Mesenchymal stem cell (in vitro differentiated cells and primary cell): Measurements from ENCODE around the gene GPRIN2.

Experiments
- DNase-seq: peaks from one replicate; pipeline ENCODE4 v3.0.0-alpha.2; 2013
- H2AFZ ChIP-seq: one replicate; pipeline ENCODE4 v1.6.1; 2013; ENCODE audit warnings: low read depth, mild to moderate bottlenecking, control low read depth, inconsistent platforms, low read length, moderate library complexity
- H2AK5ac ChIP-seq: 2 replicates; pipeline ENCODE4 v1.6.1; 2013; ENCODE audit warnings: low read length, moderate library complexity, mild to moderate bottlenecking, inconsistent platforms; ENCODE audit not compliant: severe bottlenecking
- H2BK120ac ChIP-seq: one replicate; pipeline ENCODE4 v1.6.1; 2013; ENCODE audit warnings: low read depth, mild to moderate bottlenecking, inconsistent platforms, low read length, moderate library complexity
- H2BK12ac ChIP-seq, 2 experiments: one replicate each; pipeline ENCODE4 v1.6.1; 2013; ENCODE audit warnings: inconsistent platforms in 2 of 2, low read length in 2 of 2, mild to moderate bottlenecking in 2 of 2, moderate library complexity in 2 of 2, control low read depth in 1 of 2
- H2BK15ac ChIP-seq: one replicate; pipeline ENCODE4 v1.6.1; 2013; ENCODE audit warnings: mild to moderate bottlenecking, low read depth, inconsistent platforms; ENCODE audit not compliant: poor library complexity, severe bottlenecking
- H2BK5ac ChIP-seq: 2 replicates; pipeline ENCODE4 v1.6.1; 2013; ENCODE audit warnings: low read depth, mild to moderate bottlenecking, low read length, control low read depth, inconsistent platforms; ENCODE audit not compliant: poor library complexity, severe bottlenecking
- H3K14ac ChIP-seq, 2 experiments: one replicate each; pipeline ENCODE4 v1.6.1; 2013; ENCODE audit warnings: inconsistent platforms in 2 of 2, low read length in 2 of 2, control low read depth in 1 of 2, mild to moderate bottlenecking in 1 of 2, moderate library complexity in 1 of 2
- H3K18ac ChIP-seq, 2 experiments: one replicate each; pipeline ENCODE4 v1.6.1; 2013; ENCODE audit warnings: inconsistent platforms in 2 of 2, low read length in 2 of 2, control low read depth in 1 of 2, low read depth in 1 of 2, mild to moderate bottlenecking in 1 of 2
- H3K23ac ChIP-seq, 2 experiments: one replicate each; pipeline ENCODE4 v1.6.1; 2013; ENCODE audit warnings: inconsistent platforms in 2 of 2, low read length in 2 of 2, mild to moderate bottlenecking in 2 of 2, moderate library complexity in 2 of 2, control low read depth in 1 of 2
- H3K27ac ChIP-seq: 2 replicates; pipeline ENCODE4 v1.5.1; 2013; ENCODE audit warnings: mild to moderate bottlenecking, moderate library complexity, low read length, control low read depth, inconsistent platforms; ENCODE audit not compliant: poor library complexity, severe bottlenecking
- H3K27me3 ChIP-seq, 2 experiments: 2 replicates each; pipeline versions ENCODE4 v1.6.1 to v1.7.0; 2013; ENCODE audit warnings: low read length in 2 of 2, mild to moderate bottlenecking in 2 of 2, moderate library complexity in 2 of 2, control low read depth in 1 of 2, inconsistent platforms in 1 of 2; ENCODE audit not compliant: control insufficient read depth in 1 of 2, insufficient read depth in 1 of 2
- H3K36me3 ChIP-seq, 2 experiments: 2 replicates each; pipeline versions ENCODE4 v1.6.1 to v1.7.0; 2013; ENCODE audit warnings: low read length in 2 of 2, control low read depth in 1 of 2, inconsistent platforms in 1 of 2, low read depth in 1 of 2, mild to moderate bottlenecking in 1 of 2; ENCODE audit not compliant: insufficient read depth in 2 of 2, control insufficient read depth in 1 of 2
- H3K4ac ChIP-seq, 2 experiments: one replicate each; pipeline ENCODE4 v1.6.1; 2013; ENCODE audit warnings: inconsistent platforms in 2 of 2, low read length in 2 of 2, mild to moderate bottlenecking in 2 of 2, moderate library complexity in 2 of 2, control low read depth in 1 of 2, low read depth in 1 of 2
- H3K4me1 ChIP-seq: 2 replicates; pipeline ENCODE4 v1.6.1; 2013; ENCODE audit warnings: low read depth, low read length, control low read depth; ENCODE audit not compliant: control insufficient read depth, insufficient read depth
- H3K4me2 ChIP-seq: 2 replicates; pipeline ENCODE4 v1.6.1; 2013; ENCODE audit warnings: low read length, mild to moderate bottlenecking, inconsistent platforms; ENCODE audit not compliant: poor library complexity, severe bottlenecking
- H3K4me3 ChIP-seq, 2 experiments: 2 replicates each; pipeline versions ENCODE4 v1.5.1 to v1.7.0; 2013; ENCODE audit warnings: low read length in 2 of 2, mild to moderate bottlenecking in 2 of 2, control low read depth in 1 of 2, low read depth in 1 of 2; ENCODE audit not compliant: insufficient read depth in 1 of 2
- H3K79me1 ChIP-seq: replicated peaks from 2 replicates; pipeline ENCODE4 v1.6.1; 2013; ENCODE audit warnings: mild to moderate bottlenecking, control low read depth, low read length, inconsistent platforms; ENCODE audit not compliant: poor library complexity, severe bottlenecking
- H3K9ac ChIP-seq: 2 replicates; pipeline ENCODE4 v1.7.0; 2013; ENCODE audit warnings: mild to moderate bottlenecking, low read length, moderate library complexity
- H3K9me3 ChIP-seq: 2 replicates; pipeline ENCODE4 v1.7.0; 2013; ENCODE audit warnings: mild to moderate bottlenecking, low read length; ENCODE audit not compliant: control insufficient read depth
- H4K8ac ChIP-seq: one replicate; pipeline ENCODE4 v1.6.1; 2013; ENCODE audit warnings: inconsistent platforms, mild to moderate bottlenecking, low read length, moderate library complexity
- H4K91ac ChIP-seq: one replicate; pipeline ENCODE4 v1.6.1; 2013; ENCODE audit warnings: mild to moderate bottlenecking, low read length, inconsistent platforms
- WGBS: methylation state at CpG from one replicate; pipeline ENCODE4 v1.1.7; 2013; ENCODE audit warnings: mixed read lengths; 5-methylcytosine and 5-hydroxymethylcytosine counted together

GPRIN2 gene

GRCh38 chr10:46550795-46551700 is 5.4 kb downstream of the GPRIN2 start:
- Histone ChIP-seq H3K4me3 (no peak overlapping the region), H2BK12ac (no peak overlapping the region), H3K18ac (no peak overlapping the region), H2AK5ac (no peak overlapping the region), H3K23ac (no peak overlapping the region), H3K79me1 (no peaks in the 10 kb centered on the region), H4K8ac (no peak overlapping the region), H3K4me2 (no peak overlapping the region), H3K4ac (no peak overlapping the region), H2BK5ac (no peak overlapping the region), H3K27ac (no peak overlapping the region), H2AFZ (no peak overlapping the region), H3K9me3 (no peaks in the 10 kb centered on the region), H3K4me1 (peaks cover 21% of the 10 kb centered on the region), H3K27me3 (peaks cover 19 to 99% of the 10 kb centered on the region in 2 experiments), H2BK120ac (no peak overlapping the region), H4K91ac (no peak overlapping the region), H3K14ac (no peak overlapping the region), H3K9ac (no peak overlapping the region), H3K36me3 (peaks cover 0 to 29% of the 10 kb centered on the region in 2 experiments), H2BK15ac (no peak overlapping the region)
- no peak for DNase-seq
- WGBS = 74% methylated on average over 8 of the region's 8 CpGs

GRCh38 chr10:46550076-46550790 is 6.2 kb downstream of the GPRIN2 start:
- no peak overlapping the region for H3K9ac ChIP-seq
- H2BK15ac ChIP-seq = no peak overlapping the region
- 88% methylated on average over 20 of the region's 20 CpGs for WGBS
- H3K14ac ChIP-seq = no peak overlapping the region
- no peak overlapping the region for H2BK5ac ChIP-seq
- no peak overlapping the region for H4K91ac ChIP-seq
- H3K9me3 ChIP-seq = no peaks in the 10 kb centered on the region
- H4K8ac ChIP-seq = no peak overlapping the region
- H3K4me1 ChIP-seq = peaks cover 13% of the 10 kb centered on the region
- no peak overlapping the region for H2AFZ ChIP-seq
- peaks cover 11 to 99% of the 10 kb centered on the region in 2 experiments for H3K27me3 ChIP-seq
- DNase-seq = no peak
- H3K4me3 ChIP-seq = no peak overlapping the region
- H3K4me2 ChIP-seq = no peak overlapping the region
- H3K4ac ChIP-seq = no peak overlapping the region
- H3K23ac ChIP-seq = no peak overlapping the region
- H2AK5ac ChIP-seq = no peak overlapping the region
- no peak overlapping the region for H3K27ac ChIP-seq
- no peak overlapping the region for H2BK12ac ChIP-seq
- peaks cover 0 to 29% of the 10 kb centered on the region in 2 experiments for H3K36me3 ChIP-seq
- H3K79me1 ChIP-seq = no peaks in the 10 kb centered on the region
- no peak overlapping the region for H2BK120ac ChIP-seq
- no peak overlapping the region for H3K18ac ChIP-seq

- no peaks in the 10 kb centered on the region for H3K79me1 ChIP-seq
- H3K4me1 ChIP-seq = peaks cover 13% of the 10 kb centered on the region
- peaks cover 0 to 35% of the 10 kb centered on the region in 2 experiments for H3K36me3 ChIP-seq
- no peak for DNase-seq
- H2AK5ac ChIP-seq = no peak overlapping the region
- H3K4ac ChIP-seq = no peak overlapping the region
- H3K27ac ChIP-seq = no peak overlapping the region
- H3K14ac ChIP-seq = no peak overlapping the region
- H3K9me3 ChIP-seq = no peaks in the 10 kb centered on the region
- no peak overlapping the region for H2BK120ac ChIP-seq
- H2BK5ac ChIP-seq = no peak overlapping the region
- WGBS = 87% methylated on average over 31 of the region's 31 CpGs
- H3K18ac ChIP-seq = no peak overlapping the region
- H3K4me2 ChIP-seq = no peak overlapping the region
- no peak overlapping the region for H4K8ac ChIP-seq
- no peak overlapping the region for H2AFZ ChIP-seq
- H2BK12ac ChIP-seq = no peak overlapping the region
- H2BK15ac ChIP-seq = no peak overlapping the region
- H4K91ac ChIP-seq = no peak overlapping the region
- no peak overlapping the region for H3K4me3 ChIP-seq
- no peak overlapping the region for H3K9ac ChIP-seq
- peaks cover 8 to 99% of the 10 kb centered on the region in 2 experiments for H3K27me3 ChIP-seq
- H3K23ac ChIP-seq = no peak overlapping the region
These were observed 7.0 kb downstream of the GPRIN2 start for GRCh38 chr10:46549171-46550075.
